Endothelial cell of hepatic sinusoid (primary cell): ENCODE data around the gene TP53AIP1.

ENCODE experiments used
- in situ Hi-C: cut with HindIII; loops from 2 replicates; pipeline ENCODE4 v1.10.0; 2017; ENCODE audit warnings: low sequenced_read_pairs

The TP53AIP1 gene

GRCh38 chr11:128946648-128947047 lies 4.0 kb upstream of the TP53AIP1 start:
- in situ Hi-C loops: loop anchor here (5.0 kb wide), 1 partner anchor 69 kb away; no protein-coding TSS in a partner anchor

- in situ Hi-C loops: no loop called here
Measured at GRCh38 chr11:128943428-128943976, 831 bp upstream of the TP53AIP1 start.

- in situ Hi-C loops: no loop called here
Measured at GRCh38 chr11:128942272-128942612, 429 bp downstream of the TP53AIP1 start.

- in situ Hi-C loops: no loop called here
Measured at GRCh38 chr11:128941573-128942271, 949 bp downstream of the TP53AIP1 start.

- in situ Hi-C loops: no loop called here
Measured at GRCh38 chr11:128941110-128941509, 1.6 kb downstream of the TP53AIP1 start.

GRCh38 chr11:128940603-128941002 lies 2.1 kb downstream of the TP53AIP1 start:
- in situ Hi-C loops: no loop called here

GRCh38 chr11:128940156-128940555 lies 2.5 kb downstream of the TP53AIP1 start:
- in situ Hi-C loops: no loop called here

GRCh38 chr11:128939591-128939990 lies 3.1 kb downstream of the TP53AIP1 start:
- in situ Hi-C loops: no loop called here

- in situ Hi-C loops: no loop called here
Measured at GRCh38 chr11:128938156-128938885, 4.3 kb downstream of the TP53AIP1 start.

- in situ Hi-C loops: no loop called here
Measured at GRCh38 chr11:128937480-128937879, 5.2 kb downstream of the TP53AIP1 start.

GRCh38 chr11:128936606-128937251 lies 5.9 kb downstream of the TP53AIP1 start:
- in situ Hi-C loops: no loop called here

- in situ Hi-C loops: no loop called here
Measured at GRCh38 chr11:128934926-128935325, 7.7 kb downstream of the TP53AIP1 start.

- in situ Hi-C loops: no loop called here
Measured at GRCh38 chr11:128934351-128934750, 8.3 kb downstream of the TP53AIP1 start.

GRCh38 chr11:128933481-128934178 lies 9.0 kb downstream of the TP53AIP1 start:
- in situ Hi-C loops: no loop called here

- in situ Hi-C loops: no loop called here
Measured at GRCh38 chr11:128931668-128932067, 11.0 kb downstream of the TP53AIP1 start.

GRCh38 chr11:128931066-128931465 lies 11.6 kb downstream of the TP53AIP1 start:
- in situ Hi-C loops: no loop called here

GRCh38 chr11:128929991-128930390 lies 12.7 kb downstream of the TP53AIP1 start:
- in situ Hi-C loops: no loop called here

GRCh38 chr11:128929468-128929867 lies 13.2 kb downstream of the TP53AIP1 start:
- in situ Hi-C loops: no loop called here

- in situ Hi-C loops: no loop called here
Measured at GRCh38 chr11:128928400-128928799, 14.3 kb downstream of the TP53AIP1 start.

- in situ Hi-C loops: no loop called here
Measured at GRCh38 chr11:128927683-128928336, 14.9 kb downstream of the TP53AIP1 start.

GRCh38 chr11:128927108-128927461 lies 15.6 kb downstream of the TP53AIP1 start:
- in situ Hi-C loops: no loop called here
